22Rv1 (cell line): ENCODE results near the gene ASPSCR1.
A peak's percentile ranks its signal among the peaks of the same experiment; 100 is the strongest.

Experiments
- H3K27ac ChIP-seq: fragments of 450-650 bp; 2 replicates; pipeline ENCODE4 v1.5.1; 2017
- CTCF ChIP-seq: fragments of 450-650 bp; IDR thresholded peaks from 2 replicates; pipeline ENCODE4 v1.5.1; 2017; ENCODE audit warnings: mild to moderate bottlenecking
- ZFX ChIP-seq: fragments of 450-650 bp; IDR thresholded peaks from 2 replicates; pipeline ENCODE4 v1.6.1; 2017; ENCODE audit warnings: antibody characterized with exemption, borderline replicate concordance

ASPSCR1 gene

GRCh38 chr17:81931189-81931556, 46.3 kb upstream of the ASPSCR1 start:
- H3K27ac ChIP-seq = no peak overlapping the region
- TF ChIP-seq ZFX (no peak), CTCF (no peak)

GRCh38 chr17:81931557-81932332, 45.7 kb upstream of the ASPSCR1 start:
- no peak for TF ChIP-seq CTCF
- TF ChIP-seq ZFX = no peak
- H3K27ac ChIP-seq = 0 out of 2 replicates have a peak overlapping the region, but pooled peaks have one; percentile 7

- TF ChIP-seq ZFX = no peak
- 0 out of 2 replicates have a peak overlapping the region, but pooled peaks have one; percentile 7 for H3K27ac ChIP-seq
Measured at GRCh38 chr17:81932333-81932983, 45.0 kb upstream of the ASPSCR1 start.

GRCh38 chr17:81933178-81933699, 44.2 kb upstream of the ASPSCR1 start:
- TF ChIP-seq CTCF (no peak), ZFX (no peak)
- no peak overlapping the region for H3K27ac ChIP-seq

GRCh38 chr17:81934098-81934757, 43.2 kb upstream of the ASPSCR1 start:
- H3K27ac ChIP-seq = no peak overlapping the region
- TF ChIP-seq CTCF (no peak), ZFX (no peak)

GRCh38 chr17:81934850-81935708, 42.4 kb upstream of the ASPSCR1 start:
- H3K27ac ChIP-seq = no peak overlapping the region
- TF ChIP-seq CTCF (no peak), ZFX (no peak)

- H3K27ac ChIP-seq = peak overlapping the region; percentile 74
- TF ChIP-seq CTCF = no peak
- no peak for TF ChIP-seq ZFX
Measured at GRCh38 chr17:81935709-81936084, 41.7 kb upstream of the ASPSCR1 start.
